ENCODE measurements around the gene IDI2.

Gene IDI2

GRCh38 chr10:976316-976715, 49.3 kb downstream of the IDI2 start:
- DNase-seq = no peak

- DNase-seq = no peak
These were observed 50.9 kb downstream of the IDI2 start for GRCh38 chr10:974785-975074.

GRCh38 chr10:974038-974784, 51.4 kb downstream of the IDI2 start:
- DNase-seq = peak; percentile 78

GRCh38 chr10:972763-973162, 52.9 kb downstream of the IDI2 start:
- DNase-seq = no peak

- DNase-seq = no peak
These were observed 54.0 kb downstream of the IDI2 start for GRCh38 chr10:971613-972012.

GRCh38 chr10:971150-971542, 54.5 kb downstream of the IDI2 start:
- peak; percentile 23 for DNase-seq

- peak; percentile 91 for DNase-seq
These were observed 55.1 kb downstream of the IDI2 start for GRCh38 chr10:970311-971149.

- no peak for DNase-seq
These were observed 56.0 kb downstream of the IDI2 start for GRCh38 chr10:969473-970150.
